Activated T-cell treated with anti-CD3 and anti-CD28 coated beads for 1 hour (primary cell): ENCODE data around the gene PBLD.

Source experiments
- DNase-seq: peaks from one replicate; pipeline ENCODE4 v3.0.0-alpha.2; 2020; ENCODE audit warnings: low read depth

The PBLD gene

DNA sequence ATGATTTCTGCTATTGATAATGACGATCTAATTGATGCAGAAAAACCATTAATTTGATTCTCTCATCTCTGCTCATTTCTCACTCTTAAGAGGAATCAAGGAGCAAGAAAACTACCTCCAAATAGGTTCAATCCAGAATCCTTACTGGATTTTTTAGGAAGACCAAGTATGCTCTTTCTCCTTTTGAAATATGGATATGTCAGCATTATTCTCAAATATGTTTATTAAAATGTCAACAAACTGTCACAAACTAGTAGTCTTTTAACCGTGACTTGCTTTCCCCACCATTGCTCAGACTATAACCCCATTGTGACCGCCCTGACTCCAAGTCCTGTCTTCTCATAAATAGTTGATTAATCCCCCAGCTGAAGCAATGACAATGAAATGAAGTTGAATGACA lies 99.7 kb downstream of the PBLD start:
- no peak for DNase-seq
